Loucy (cell line): ENCODE measurements around the gene CNR1.

Experiments used
- H2AFZ ChIP-seq: fragments of 200-600 bp; sonication (generic); 2 replicates; pipeline ENCODE4 v1.6.0; 2016; ENCODE audit warnings: antibody characterized with exemption, mild to moderate bottlenecking, low read length, moderate library complexity
- H3F3A ChIP-seq: fragments of 200-600 bp; 2 replicates; pipeline ENCODE4 v1.6.0; 2016; ENCODE audit warnings: antibody characterized with exemption, low read depth, mild to moderate bottlenecking
- H3K27me3 ChIP-seq: fragments of 200-600 bp; sonication (generic); 2 replicates; pipeline ENCODE4 v1.6.1; 2014; ENCODE audit warnings: low read length, mild to moderate bottlenecking; ENCODE audit not compliant: insufficient read depth, poor library complexity, severe bottlenecking
- H3K36me3 ChIP-seq: fragments of 200-600 bp; sonication (generic); 2 replicates; pipeline ENCODE4 v1.6.1; 2016; ENCODE audit warnings: low read length; ENCODE audit not compliant: insufficient read depth
- H3K4me1 ChIP-seq: fragments of 200-600 bp; sonication (generic); 2 replicates; pipeline ENCODE4 v1.5.1; 2014; ENCODE audit warnings: low read length, mild to moderate bottlenecking; ENCODE audit not compliant: insufficient read depth, poor library complexity, severe bottlenecking
- H3K4me2 ChIP-seq: fragments of 200-600 bp; sonication (generic); 2 replicates; pipeline ENCODE4 v1.6.0; 2014; ENCODE audit warnings: antibody characterized with exemption, low read length, low read depth, mild to moderate bottlenecking; ENCODE audit not compliant: poor library complexity, severe bottlenecking
- H3K4me3 ChIP-seq: fragments of 200-600 bp; sonication (generic); 2 replicates; pipeline ENCODE4 v1.5.1; 2014; ENCODE audit warnings: low read length, mild to moderate bottlenecking, mixed read lengths; ENCODE audit not compliant: poor library complexity, severe bottlenecking
- H3K79me2 ChIP-seq: fragments of 200-600 bp; sonication (generic); 2 replicates; pipeline ENCODE4 v1.6.1; 2014; ENCODE audit warnings: low read length; ENCODE audit not compliant: insufficient read depth
- H3K9ac ChIP-seq: fragments of 200-600 bp; sonication (generic); 2 replicates; pipeline ENCODE4 v1.6.0; 2014; ENCODE audit warnings: mild to moderate bottlenecking, low read depth, low read length, moderate library complexity; ENCODE audit not compliant: poor library complexity, severe bottlenecking
- H3K9me2 ChIP-seq: fragments of 200-600 bp; sonication (generic); replicated peaks from 2 replicates; pipeline ENCODE4 v1.6.1; 2016; ENCODE audit warnings: low read depth, low read length, mixed read lengths
- H3K9me3 ChIP-seq: fragments of 200-600 bp; sonication (generic); 2 replicates; pipeline ENCODE4 v1.6.1; 2014; ENCODE audit warnings: mild to moderate bottlenecking, antibody characterized with exemption, low read length, low read depth; ENCODE audit not compliant: insufficient read depth
- H4K20me1 ChIP-seq: fragments of 200-600 bp; sonication (generic); 2 replicates; pipeline ENCODE4 v1.6.0; 2014; ENCODE audit warnings: antibody characterized with exemption, low read length, mild to moderate bottlenecking; ENCODE audit not compliant: insufficient read depth, poor library complexity, severe bottlenecking
- CTCF ChIP-seq: fragments of 200-600 bp; sonication (generic); conservative IDR thresholded peaks from 2 replicates; pipeline ENCODE4 v1.5.1; 2014; ENCODE audit warnings: mild to moderate bottlenecking, antibody characterized with exemption, low read length
- EZH2phosphoT487 ChIP-seq: fragments of 200-600 bp; IDR thresholded peaks from 2 replicates; pipeline ENCODE4 v1.6.1; 2018; ENCODE audit warnings: antibody characterized with exemption, mild to moderate bottlenecking, moderate library complexity, borderline replicate concordance

CNR1 gene

GRCh38 chr6:88135578-88136114, 30.5 kb downstream of the CNR1 start:
- H3K79me2 ChIP-seq = no peaks in the 10 kb centered on the region
- H3K4me2 ChIP-seq = no peak overlapping the region
- no peaks in the 10 kb centered on the region for H3K9me2 ChIP-seq
- no peak for TF ChIP-seq CTCF
- no peak for TF ChIP-seq EZH2phosphoT487
- H3K36me3 ChIP-seq = no peaks in the 10 kb centered on the region
- no peaks in the 10 kb centered on the region for H3K4me1 ChIP-seq
- no peaks in the 10 kb centered on the region for H3F3A ChIP-seq
- H3K27me3 ChIP-seq = no peaks in the 10 kb centered on the region
- no peak overlapping the region for H3K9ac ChIP-seq
- no peak overlapping the region for H3K4me3 ChIP-seq
- H4K20me1 ChIP-seq = no peaks in the 10 kb centered on the region
- H3K9me3 ChIP-seq = no peaks in the 10 kb centered on the region
- H2AFZ ChIP-seq = no peak overlapping the region

DNA sequence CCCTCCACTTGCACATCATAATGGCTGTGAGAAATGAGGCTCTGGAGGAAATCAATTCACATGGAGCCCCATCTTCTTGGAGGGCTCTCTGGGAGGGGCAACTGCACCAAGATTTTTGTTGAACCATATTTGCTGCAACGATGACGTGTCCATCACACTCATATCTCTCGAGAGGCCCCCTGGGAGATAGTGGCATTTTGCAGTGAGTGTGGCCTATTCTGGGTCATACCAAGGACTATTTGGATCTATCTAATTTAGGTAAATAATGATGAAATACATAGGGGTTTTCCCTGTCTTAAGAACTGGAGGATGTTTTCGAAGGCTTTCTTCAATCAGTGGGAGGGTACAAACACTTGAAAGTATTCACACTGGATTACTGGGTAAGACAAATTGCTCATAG, 31.6 kb downstream of the CNR1 start:
- H3K4me2 ChIP-seq = no peak overlapping the region
- H3K4me1 ChIP-seq = no peaks in the 10 kb centered on the region

GRCh38 chr6:88133718-88134117, 32.4 kb downstream of the CNR1 start:
- Histone ChIP-seq H3K4me2 (no peak overlapping the region), H2AFZ (no peak overlapping the region), H3K9ac (no peak overlapping the region), H4K20me1 (no peaks in the 10 kb centered on the region), H3K9me2 (no peaks in the 10 kb centered on the region), H3K79me2 (no peaks in the 10 kb centered on the region), H3F3A (no peaks in the 10 kb centered on the region), H3K4me1 (no peaks in the 10 kb centered on the region), H3K27me3 (no peaks in the 10 kb centered on the region), H3K36me3 (no peaks in the 10 kb centered on the region), H3K4me3 (no peak overlapping the region), H3K9me3 (no peaks in the 10 kb centered on the region)
- TF ChIP-seq CTCF (no peak), EZH2phosphoT487 (no peak)

More for the DNA sequence above, 31.6 kb downstream of the CNR1 start:
- TF ChIP-seq EZH2phosphoT487 (no peak), CTCF (no peak)
- H3K79me2 ChIP-seq = no peaks in the 10 kb centered on the region
- H3K9ac ChIP-seq = no peak overlapping the region
- H3F3A ChIP-seq = no peaks in the 10 kb centered on the region
- H2AFZ ChIP-seq = no peak overlapping the region
- H3K9me3 ChIP-seq = no peaks in the 10 kb centered on the region
- no peak overlapping the region for H3K4me3 ChIP-seq
- H4K20me1 ChIP-seq = no peaks in the 10 kb centered on the region
- no peaks in the 10 kb centered on the region for H3K36me3 ChIP-seq
- no peaks in the 10 kb centered on the region for H3K9me2 ChIP-seq
- H3K27me3 ChIP-seq = no peaks in the 10 kb centered on the region
